ENCODE data around the gene CEMIP.

Gene CEMIP

DNA sequence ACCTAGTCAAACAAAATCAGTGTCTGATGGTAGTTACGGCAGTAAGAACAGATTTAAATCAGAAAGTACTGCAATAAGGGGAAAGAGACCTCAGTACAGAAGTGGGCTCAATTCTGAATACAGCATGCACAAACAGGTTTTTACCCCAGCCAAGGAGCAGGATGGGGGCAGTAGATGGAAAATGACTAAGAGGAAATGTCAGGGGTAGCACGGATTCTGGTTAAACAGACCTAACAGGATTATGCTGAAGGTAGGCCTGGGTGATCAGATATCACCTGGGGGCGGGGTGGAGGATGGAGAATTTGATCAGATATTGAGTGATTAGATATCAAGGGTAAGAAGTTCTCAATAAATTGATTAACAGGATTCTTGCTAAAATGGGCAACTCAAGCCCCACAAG, 191.5 kb downstream of the CEMIP start:
- no peaks in the 10 kb centered on the region for H3K27me3 ChIP-seq (ENCODE audit: insufficient read depth, poor library complexity, severe bottlenecking)
- TF ChIP-seq SPI1 (IDR thresholded peaks at IDR 0.05; ENCODE audit: borderline replicate concordance, low read depth) = no peak
- TF ChIP-seq, protein P1, sequence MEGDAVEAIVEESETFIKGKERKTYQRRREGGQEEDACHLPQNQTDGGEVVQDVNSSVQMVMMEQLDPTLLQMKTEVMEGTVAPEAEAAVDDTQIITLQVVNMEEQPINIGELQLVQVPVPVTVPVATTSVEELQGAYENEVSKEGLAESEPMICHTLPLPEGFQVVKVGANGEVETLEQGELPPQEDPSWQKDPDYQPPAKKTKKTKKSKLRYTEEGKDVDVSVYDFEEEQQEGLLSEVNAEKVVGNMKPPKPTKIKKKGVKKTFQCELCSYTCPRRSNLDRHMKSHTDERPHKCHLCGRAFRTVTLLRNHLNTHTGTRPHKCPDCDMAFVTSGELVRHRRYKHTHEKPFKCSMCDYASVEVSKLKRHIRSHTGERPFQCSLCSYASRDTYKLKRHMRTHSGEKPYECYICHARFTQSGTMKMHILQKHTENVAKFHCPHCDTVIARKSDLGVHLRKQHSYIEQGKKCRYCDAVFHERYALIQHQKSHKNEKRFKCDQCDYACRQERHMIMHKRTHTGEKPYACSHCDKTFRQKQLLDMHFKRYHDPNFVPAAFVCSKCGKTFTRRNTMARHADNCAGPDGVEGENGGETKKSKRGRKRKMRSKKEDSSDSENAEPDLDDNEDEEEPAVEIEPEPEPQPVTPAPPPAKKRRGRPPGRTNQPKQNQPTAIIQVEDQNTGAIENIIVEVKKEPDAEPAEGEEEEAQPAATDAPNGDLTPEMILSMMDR (IDR thresholded peaks at IDR 0.05; ENCODE audit: insufficient read depth, low read length) = no peak
- TF ChIP-seq, protein P2, sequence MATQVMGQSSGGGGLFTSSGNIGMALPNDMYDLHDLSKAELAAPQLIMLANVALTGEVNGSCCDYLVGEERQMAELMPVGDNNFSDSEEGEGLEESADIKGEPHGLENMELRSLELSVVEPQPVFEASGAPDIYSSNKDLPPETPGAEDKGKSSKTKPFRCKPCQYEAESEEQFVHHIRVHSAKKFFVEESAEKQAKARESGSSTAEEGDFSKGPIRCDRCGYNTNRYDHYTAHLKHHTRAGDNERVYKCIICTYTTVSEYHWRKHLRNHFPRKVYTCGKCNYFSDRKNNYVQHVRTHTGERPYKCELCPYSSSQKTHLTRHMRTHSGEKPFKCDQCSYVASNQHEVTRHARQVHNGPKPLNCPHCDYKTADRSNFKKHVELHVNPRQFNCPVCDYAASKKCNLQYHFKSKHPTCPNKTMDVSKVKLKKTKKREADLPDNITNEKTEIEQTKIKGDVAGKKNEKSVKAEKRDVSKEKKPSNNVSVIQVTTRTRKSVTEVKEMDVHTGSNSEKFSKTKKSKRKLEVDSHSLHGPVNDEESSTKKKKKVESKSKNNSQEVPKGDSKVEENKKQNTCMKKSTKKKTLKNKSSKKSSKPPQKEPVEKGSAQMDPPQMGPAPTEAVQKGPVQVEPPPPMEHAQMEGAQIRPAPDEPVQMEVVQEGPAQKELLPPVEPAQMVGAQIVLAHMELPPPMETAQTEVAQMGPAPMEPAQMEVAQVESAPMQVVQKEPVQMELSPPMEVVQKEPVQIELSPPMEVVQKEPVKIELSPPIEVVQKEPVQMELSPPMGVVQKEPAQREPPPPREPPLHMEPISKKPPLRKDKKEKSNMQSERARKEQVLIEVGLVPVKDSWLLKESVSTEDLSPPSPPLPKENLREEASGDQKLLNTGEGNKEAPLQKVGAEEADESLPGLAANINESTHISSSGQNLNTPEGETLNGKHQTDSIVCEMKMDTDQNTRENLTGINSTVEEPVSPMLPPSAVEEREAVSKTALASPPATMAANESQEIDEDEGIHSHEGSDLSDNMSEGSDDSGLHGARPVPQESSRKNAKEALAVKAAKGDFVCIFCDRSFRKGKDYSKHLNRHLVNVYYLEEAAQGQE (IDR thresholded peaks at IDR 0.05; ENCODE audit: insufficient replicate concordance, low read depth) = no peak
- H3K4me3 ChIP-seq (replicated peaks; ENCODE audit: insufficient read depth, low read length) = no peak overlapping the region
- DNase-seq (ENCODE audit: low read depth in 1 of 2, low spot score in 1 of 2) = no peak
- no peak overlapping the region for H3K27ac ChIP-seq (replicated peaks)

DNA sequence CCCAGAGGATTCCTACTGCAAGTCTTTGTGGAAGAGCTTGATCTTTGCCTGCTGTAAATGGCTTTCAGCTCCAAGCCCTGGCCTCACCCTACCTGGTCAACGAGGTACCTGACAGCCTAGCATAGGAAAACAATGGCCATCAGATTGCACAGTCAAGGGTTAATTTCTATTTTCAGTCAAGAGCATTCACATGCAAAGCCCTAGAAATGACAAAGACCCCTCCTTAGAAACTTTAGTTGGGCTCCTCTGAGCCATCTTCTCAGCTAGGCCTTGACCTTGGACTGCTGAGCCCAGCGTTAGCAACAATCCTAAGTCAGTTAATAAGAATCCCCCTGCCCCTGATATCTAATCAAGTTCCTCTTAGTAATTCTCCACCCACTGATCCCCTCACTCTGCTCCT, 192.0 kb downstream of the CEMIP start:
- no peaks in the 10 kb centered on the region for H3K27me3 ChIP-seq (ENCODE audit: insufficient read depth, poor library complexity, severe bottlenecking)
- no peak overlapping the region for H3K27ac ChIP-seq (replicated peaks)
- no peak overlapping the region for H3K4me3 ChIP-seq (replicated peaks; ENCODE audit: insufficient read depth, low read length)
- TF ChIP-seq POLR2AphosphoS5 (IDR thresholded peaks at IDR 0.05; ENCODE audit: low read depth) (no peak), SPI1 (IDR thresholded peaks at IDR 0.05; ENCODE audit: borderline replicate concordance, low read depth) (no peak), GABPA (IDR thresholded peaks at IDR 0.05; ENCODE audit: low read depth) (no peak)
- TF ChIP-seq, protein P2 (IDR thresholded peaks at IDR 0.05; ENCODE audit: insufficient replicate concordance, low read depth) = no peak
- TF ChIP-seq, protein P1 (IDR thresholded peaks at IDR 0.05; ENCODE audit: insufficient read depth, low read length) = no peak
- no peak for DNase-seq (ENCODE audit: low read depth in 1 of 2, low spot score in 1 of 2)

DNA sequence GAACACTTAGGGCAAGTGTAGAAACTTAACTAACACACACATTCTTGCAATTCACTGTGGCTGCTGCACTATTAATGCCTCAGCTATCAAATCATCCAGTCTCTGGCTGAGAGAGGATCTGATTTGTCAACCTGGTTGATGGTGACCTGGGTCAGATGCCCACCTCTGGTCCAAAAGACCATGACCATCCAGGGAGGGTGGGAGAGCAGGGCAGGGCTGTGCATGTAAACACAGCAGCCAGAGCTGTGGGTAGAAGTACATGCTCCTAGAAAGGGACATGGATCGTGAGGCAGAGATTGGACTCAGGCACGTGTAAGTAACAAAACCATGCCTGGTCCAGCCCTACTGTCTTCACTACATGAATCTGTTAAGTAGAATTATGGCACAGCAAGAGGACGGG, 193.1 kb downstream of the CEMIP start:
- H3K27ac ChIP-seq (replicated peaks) = no peak overlapping the region
- DNase-seq (ENCODE audit: low read depth in 1 of 2, low spot score in 1 of 2) = no peak
- no peak for TF ChIP-seq POLR2AphosphoS5 (IDR thresholded peaks at IDR 0.05; ENCODE audit: low read depth)
- TF ChIP-seq GABPA (IDR thresholded peaks at IDR 0.05; ENCODE audit: low read depth) = no peak
- TF ChIP-seq, protein P1 (IDR thresholded peaks at IDR 0.05; ENCODE audit: insufficient read depth, low read length) = no peak
- TF ChIP-seq, protein P2 (IDR thresholded peaks at IDR 0.05; ENCODE audit: insufficient replicate concordance, low read depth) = no peak
- no peak for TF ChIP-seq SPI1 (IDR thresholded peaks at IDR 0.05; ENCODE audit: borderline replicate concordance, low read depth)
- H3K4me3 ChIP-seq (replicated peaks; ENCODE audit: insufficient read depth, low read length) = no peak overlapping the region
- H3K27me3 ChIP-seq (ENCODE audit: insufficient read depth, poor library complexity, severe bottlenecking) = no peaks in the 10 kb centered on the region

All from HL-60 (cell line).